HEK293 (cell line): ENCODE results near the gene MAP1LC3A.
A peak's percentile ranks its signal among the peaks of the same experiment; 100 is the strongest.

Experiments
- CTCF ChIA-PET: fragments of 350-600 bp; formaldehyde crosslinking; extraction: SDS; loops from one replicate; lab custom pipeline; 2021; ENCODE audit warnings: antibody characterized with exemption; lab: Yijun Ruan, JAX
- POLR2A ChIA-PET: fragments of 300-600 bp; formaldehyde crosslinking; extraction: SDS; loops from one replicate; lab custom pipeline; 2020; ENCODE audit warnings: antibody characterized with exemption, inconsistent platforms; lab: Yijun Ruan, JAX
- H3K27ac ChIP-seq: fragments of 200-500 bp; sonication (Bioruptor generic); 2 replicates; pipeline ENCODE4 v1.5.1; 2014; ENCODE audit warnings: low read depth, low read length, control low read depth, inconsistent platforms; ENCODE audit errors: extremely low read depth
- H3K36me3 ChIP-seq, 2 experiments: fragments of 200-500 bp in 1 of 2; sonication (Bioruptor generic) in 1 of 2; 1 replicate in 1 of 2; 2 replicates in 1 of 2; pipeline ENCODE4 v1.5.1; 2014 to 2017; ENCODE audit warnings: inconsistent platforms in 2 of 2, low read length in 2 of 2; ENCODE audit not compliant: control insufficient read depth in 2 of 2, insufficient read depth in 1 of 2
- H3K4me1 ChIP-seq: fragments of 200-500 bp; sonication (Bioruptor generic); 2 replicates; pipeline ENCODE4 v1.5.1; 2014; ENCODE audit warnings: mild to moderate bottlenecking, low read length, inconsistent platforms; ENCODE audit not compliant: control insufficient read depth, insufficient read depth
- H3K4me3 ChIP-seq: 2 replicates; pipeline ENCODE4 v1.5.1; 2011; ENCODE audit warnings: low read depth, mild to moderate bottlenecking, control low read depth, low read length, moderate library complexity
- H3K9me3 ChIP-seq: fragments of 200-500 bp; sonication (Bioruptor generic); 2 replicates; pipeline ENCODE4 v1.5.1; 2014; ENCODE audit warnings: low read depth, low read length, inconsistent platforms; ENCODE audit not compliant: control insufficient read depth, insufficient read depth
- BCL11B ChIP-seq: fragments of 450-650 bp; formaldehyde crosslinking; IDR thresholded peaks from 2 replicates; pipeline ENCODE4 v1.5.1; 2016; ENCODE audit warnings: low read depth, missing biosample characterization, missing genetic modification characterization
- GLI4 ChIP-seq: fragments of 450-650 bp; formaldehyde crosslinking; IDR thresholded peaks from 2 replicates; pipeline ENCODE4 v1.5.1; 2016; ENCODE audit warnings: missing biosample characterization, missing genetic modification characterization
- GLIS1 ChIP-seq: fragments of 450-650 bp; formaldehyde crosslinking; IDR thresholded peaks from 2 replicates; pipeline ENCODE4 v1.5.1; 2016; ENCODE audit warnings: missing biosample characterization, missing genetic modification characterization
- GLIS2 ChIP-seq: fragments of 450-650 bp; formaldehyde crosslinking; IDR thresholded peaks from 2 replicates; pipeline ENCODE4 v1.5.1; 2016; ENCODE audit warnings: missing biosample characterization, missing genetic modification characterization
- KLF1 ChIP-seq: fragments of 450-650 bp; formaldehyde crosslinking; IDR thresholded peaks from 2 replicates; pipeline ENCODE4 v1.5.1; 2016; ENCODE audit warnings: missing biosample characterization, missing genetic modification characterization
- KLF8 ChIP-seq: fragments of 450-650 bp; formaldehyde crosslinking; IDR thresholded peaks from 2 replicates; pipeline ENCODE4 v1.5.1; 2016; ENCODE audit warnings: missing biosample characterization, missing genetic modification characterization
- KLF9 ChIP-seq: fragments of 450-650 bp; formaldehyde crosslinking; IDR thresholded peaks from 2 replicates; pipeline ENCODE4 v1.5.1; 2016; ENCODE audit warnings: missing biosample characterization, missing genetic modification characterization, low read depth
- MYNN ChIP-seq: fragments of 450-650 bp; formaldehyde crosslinking; IDR thresholded peaks from 2 replicates; pipeline ENCODE4 v1.5.1; 2016; ENCODE audit warnings: missing biosample characterization, missing genetic modification characterization, borderline replicate concordance
- OSR2 ChIP-seq: fragments of 450-650 bp; formaldehyde crosslinking; IDR thresholded peaks from 2 replicates; pipeline ENCODE4 v1.5.1; 2016; ENCODE audit warnings: missing biosample characterization, missing genetic modification characterization
- PBX3 ChIP-seq: sonication (generic); formaldehyde crosslinking; IDR thresholded peaks from 2 replicates; pipeline ENCODE4 v1.8.1; 2022; ENCODE audit warnings: mild to moderate bottlenecking, moderate library complexity, missing genetic modification reagents
- TRIM28 ChIP-seq: IDR thresholded peaks from 2 replicates; pipeline ENCODE4 v1.6.1; 2011; ENCODE audit warnings: low read length, control low read depth, borderline replicate concordance
- ZBTB11 ChIP-seq: fragments of 450-650 bp; formaldehyde crosslinking; conservative IDR thresholded peaks from 2 replicates; pipeline ENCODE4 v1.5.1; 2016; ENCODE audit warnings: low read depth, missing biosample characterization, missing genetic modification characterization
- ZBTB21 ChIP-seq: fragments of 450-650 bp; formaldehyde crosslinking; IDR thresholded peaks from 2 replicates; pipeline ENCODE4 v1.5.1; 2017; ENCODE audit warnings: missing biosample characterization, missing genetic modification characterization
- ZFP37 ChIP-seq: fragments of 450-650 bp; formaldehyde crosslinking; IDR thresholded peaks from 2 replicates; pipeline ENCODE4 v1.5.1; 2016; ENCODE audit warnings: missing biosample characterization, missing genetic modification characterization
- ZNF133 ChIP-seq: fragments of 450-650 bp; formaldehyde crosslinking; IDR thresholded peaks from 2 replicates; pipeline ENCODE4 v1.5.1; 2016; ENCODE audit warnings: missing biosample characterization, missing genetic modification characterization
- ZNF157 ChIP-seq: fragments of 450-650 bp; formaldehyde crosslinking; IDR thresholded peaks from 2 replicates; pipeline ENCODE4 v1.5.1; 2016; ENCODE audit warnings: missing biosample characterization, missing genetic modification characterization
- ZNF280D ChIP-seq: fragments of 450-650 bp; formaldehyde crosslinking; IDR thresholded peaks from 2 replicates; pipeline ENCODE4 v1.5.1; 2016; ENCODE audit warnings: missing biosample characterization, missing genetic modification characterization
- ZNF292 ChIP-seq: fragments of 450-650 bp; formaldehyde crosslinking; IDR thresholded peaks from 2 replicates; pipeline ENCODE4 v1.5.1; 2016; ENCODE audit warnings: low read depth, missing biosample characterization, missing genetic modification characterization, borderline replicate concordance
- ZNF341 ChIP-seq: fragments of 450-650 bp; formaldehyde crosslinking; IDR thresholded peaks from 2 replicates; pipeline ENCODE4; 2016; ENCODE audit warnings: low read depth, missing biosample characterization, missing genetic modification characterization
- ZNF398 ChIP-seq: fragments of 450-650 bp; formaldehyde crosslinking; IDR thresholded peaks from 2 replicates; pipeline ENCODE4 v1.5.1; 2017; ENCODE audit warnings: missing biosample characterization, missing genetic modification characterization
- ZNF423 ChIP-seq: fragments of 450-650 bp; formaldehyde crosslinking; IDR thresholded peaks from 2 replicates; pipeline ENCODE4 v1.5.1; 2016; ENCODE audit warnings: missing biosample characterization, missing genetic modification characterization
- ZNF670 ChIP-seq: fragments of 450-650 bp; formaldehyde crosslinking; IDR thresholded peaks from 2 replicates; pipeline ENCODE4 v1.5.1; 2016; ENCODE audit warnings: missing biosample characterization, missing genetic modification characterization, low read depth
- ZNF692 ChIP-seq: fragments of 450-650 bp; formaldehyde crosslinking; IDR thresholded peaks from 2 replicates; pipeline ENCODE4 v1.5.1; 2016; ENCODE audit warnings: missing biosample characterization, missing genetic modification characterization
- ZSCAN23 ChIP-seq: fragments of 450-650 bp; formaldehyde crosslinking; IDR thresholded peaks from 2 replicates; pipeline ENCODE4 v1.5.1; 2016; ENCODE audit warnings: missing biosample characterization, missing genetic modification characterization
- ZSCAN5A ChIP-seq: fragments of 450-650 bp; formaldehyde crosslinking; IDR thresholded peaks from 2 replicates; pipeline ENCODE4 v1.5.1; 2016; ENCODE audit warnings: missing biosample characterization, missing genetic modification characterization

MAP1LC3A gene

GRCh38 chr20:34549291-34549928 is 9.1 kb upstream of the MAP1LC3A start (continued):
- TF ChIP-seq ZSCAN23 (tag by site-specific recombination) (no peak), ZNF157 (tag by site-specific recombination) (no peak), ZNF133 (tag by site-specific recombination) (no peak), ZBTB21 (tag by site-specific recombination) (no peak), TRIM28 (no peak), ZFP37 (tag by site-specific recombination) (no peak), BCL11B (tag by site-specific recombination) (no peak), MYNN (tag by site-specific recombination) (peak; percentile 64; the same call in 1 of the 2 replicates), PBX3 (CRISPR knock-in tag) (no peak), ZBTB11 (tag by site-specific recombination) (no peak), KLF1 (no peak; the same call in 1 of the 2 replicates), ZNF423 (tag by site-specific recombination) (no peak)

- Histone ChIP-seq H3K36me3 (no peaks in the 10 kb centered on the region), H3K27ac (no peak overlapping the region), H3K9me3 (no peaks in the 10 kb centered on the region), H3K4me3 (no peak overlapping the region), H3K4me1 (no peaks in the 10 kb centered on the region)
- POLR2A ChIA-PET: interaction anchor here (0.6 kb wide), 1 partner anchor 125 kb away, joined by 3 read pairs; no protein-coding TSS in a partner anchor
- CTCF ChIA-PET: interaction anchor here (1.1 kb wide), 1 partner anchor 11 kb away, joined by 4 read pairs; no protein-coding TSS in a partner anchor
- TF ChIP-seq ZNF398 (no peak), GLIS1 (no peak), ZSCAN5A (tag by site-specific recombination) (no peak), KLF9 (tag by site-specific recombination) (no peak), KLF1 (no peak), GLI4 (no peak), ZNF280D (tag by site-specific recombination) (no peak), KLF8 (tag by site-specific recombination) (no peak), GLIS2 (tag by site-specific recombination) (no peak), ZNF292 (tag by site-specific recombination) (no peak), OSR2 (tag by site-specific recombination) (no peak), ZNF341 (tag by site-specific recombination) (no peak), ZNF692 (tag by site-specific recombination) (no peak), ZNF670 (tag by site-specific recombination) (no peak)
These were observed 8.6 kb upstream of the MAP1LC3A start for GRCh38 chr20:34549929-34550305.
